HEK293 (cell line): Measurements from ENCODE around the gene CCDC17.

ENCODE experiments used
- CTCF ChIA-PET: fragments of 350-600 bp; formaldehyde crosslinking; extraction: SDS; loops from one replicate; lab custom pipeline; 2021; ENCODE audit warnings: antibody characterized with exemption; lab: Yijun Ruan, JAX
- POLR2A ChIA-PET: fragments of 300-600 bp; formaldehyde crosslinking; extraction: SDS; loops from one replicate; lab custom pipeline; 2020; ENCODE audit warnings: antibody characterized with exemption, inconsistent platforms; lab: Yijun Ruan, JAX
- H3K27ac ChIP-seq: fragments of 200-500 bp; sonication (Bioruptor generic); 2 replicates; pipeline ENCODE4 v1.5.1; 2014; ENCODE audit warnings: low read depth, low read length, control low read depth, inconsistent platforms; ENCODE audit errors: extremely low read depth
- H3K36me3 ChIP-seq, 2 experiments: fragments of 200-500 bp in 1 of 2; sonication (Bioruptor generic) in 1 of 2; 1 replicate in 1 of 2; 2 replicates in 1 of 2; pipeline ENCODE4 v1.5.1; 2014 to 2017; ENCODE audit warnings: inconsistent platforms in 2 of 2, low read length in 2 of 2; ENCODE audit not compliant: control insufficient read depth in 2 of 2, insufficient read depth in 1 of 2
- H3K4me1 ChIP-seq: fragments of 200-500 bp; sonication (Bioruptor generic); 2 replicates; pipeline ENCODE4 v1.5.1; 2014; ENCODE audit warnings: mild to moderate bottlenecking, low read length, inconsistent platforms; ENCODE audit not compliant: control insufficient read depth, insufficient read depth
- H3K4me3 ChIP-seq: 2 replicates; pipeline ENCODE4 v1.5.1; 2011; ENCODE audit warnings: low read depth, mild to moderate bottlenecking, control low read depth, low read length, moderate library complexity
- H3K9me3 ChIP-seq: fragments of 200-500 bp; sonication (Bioruptor generic); 2 replicates; pipeline ENCODE4 v1.5.1; 2014; ENCODE audit warnings: low read depth, low read length, inconsistent platforms; ENCODE audit not compliant: control insufficient read depth, insufficient read depth
- GLI2 ChIP-seq: fragments of 450-650 bp; formaldehyde crosslinking; IDR thresholded peaks from 2 replicates; pipeline ENCODE4; 2017; ENCODE audit warnings: missing biosample characterization, missing genetic modification characterization, low read depth, borderline replicate concordance
- KLF7 ChIP-seq: fragments of 450-650 bp; formaldehyde crosslinking; IDR thresholded peaks from 2 replicates; pipeline ENCODE4 v1.5.1; 2016; ENCODE audit warnings: missing biosample characterization, missing genetic modification characterization, borderline replicate concordance
- REPIN1 ChIP-seq: fragments of 450-650 bp; formaldehyde crosslinking; IDR thresholded peaks from 2 replicates; pipeline ENCODE4 v1.5.1; 2017; ENCODE audit warnings: missing biosample characterization, missing genetic modification characterization, low read depth
- ZBTB8A ChIP-seq: fragments of 450-650 bp; formaldehyde crosslinking; IDR thresholded peaks from 2 replicates; pipeline ENCODE4 v1.5.1; 2016; ENCODE audit warnings: missing biosample characterization, missing genetic modification characterization
- ZFP41 ChIP-seq: fragments of 450-650 bp; formaldehyde crosslinking; IDR thresholded peaks from 2 replicates; pipeline ENCODE4 v1.5.1; 2016; ENCODE audit warnings: missing biosample characterization, missing genetic modification characterization, borderline replicate concordance
- ZNF10 ChIP-seq: fragments of 450-650 bp; formaldehyde crosslinking; IDR thresholded peaks from 2 replicates; pipeline ENCODE4 v1.5.1; 2017; ENCODE audit warnings: missing biosample characterization, missing genetic modification characterization
- ZNF121 ChIP-seq: fragments of 450-650 bp; formaldehyde crosslinking; IDR thresholded peaks from 2 replicates; pipeline ENCODE4 v1.5.1; 2016; ENCODE audit warnings: missing biosample characterization, missing genetic modification characterization
- ZNF138 ChIP-seq: fragments of 450-650 bp; formaldehyde crosslinking; IDR thresholded peaks from 2 replicates; pipeline ENCODE4 v1.5.1; 2016; ENCODE audit warnings: missing biosample characterization, missing genetic modification characterization, borderline replicate concordance
- ZNF18 ChIP-seq: fragments of 450-650 bp; formaldehyde crosslinking; IDR thresholded peaks from 2 replicates; pipeline ENCODE4 v1.5.1; 2016; ENCODE audit warnings: missing biosample characterization, missing genetic modification characterization
- ZNF19 ChIP-seq: fragments of 450-650 bp; formaldehyde crosslinking; IDR thresholded peaks from 2 replicates; pipeline ENCODE4; 2016; ENCODE audit warnings: missing biosample characterization, missing genetic modification characterization, low read depth
- ZNF202 ChIP-seq: fragments of 450-650 bp; formaldehyde crosslinking; IDR thresholded peaks from 2 replicates; pipeline ENCODE4 v1.5.1; 2016; ENCODE audit warnings: missing biosample characterization, missing genetic modification characterization, borderline replicate concordance
- ZNF24 ChIP-seq: fragments of 450-650 bp; formaldehyde crosslinking; IDR thresholded peaks from 2 replicates; pipeline ENCODE4 v1.5.1; 2016; ENCODE audit warnings: missing biosample characterization, missing genetic modification characterization
- ZNF266 ChIP-seq: fragments of 450-650 bp; formaldehyde crosslinking; IDR thresholded peaks from 2 replicates; pipeline ENCODE4 v1.5.1; 2016; ENCODE audit warnings: missing biosample characterization, missing genetic modification characterization, low read depth
- ZNF324 ChIP-seq: fragments of 450-650 bp; formaldehyde crosslinking; IDR thresholded peaks from 2 replicates; pipeline ENCODE4 v1.5.1; 2016; ENCODE audit warnings: missing biosample characterization, missing genetic modification characterization
- ZNF426 ChIP-seq: fragments of 450-650 bp; formaldehyde crosslinking; IDR thresholded peaks from 2 replicates; pipeline ENCODE4 v1.5.1; 2017; ENCODE audit warnings: missing biosample characterization, missing genetic modification characterization, mild to moderate bottlenecking, inconsistent platforms, moderate library complexity
- ZNF488 ChIP-seq: fragments of 450-650 bp; formaldehyde crosslinking; IDR thresholded peaks from 2 replicates; pipeline ENCODE4 v1.5.1; 2016; ENCODE audit warnings: missing biosample characterization, missing genetic modification characterization
- ZNF510 ChIP-seq: fragments of 450-650 bp; formaldehyde crosslinking; IDR thresholded peaks from 2 replicates; pipeline ENCODE4 v1.5.1; 2018; ENCODE audit warnings: mild to moderate bottlenecking, missing genetic modification characterization, missing biosample characterization; ENCODE audit not compliant: insufficient replicate concordance
- ZNF654 ChIP-seq: fragments of 450-650 bp; formaldehyde crosslinking; IDR thresholded peaks from 2 replicates; pipeline ENCODE4 v1.5.1; 2016; ENCODE audit warnings: low read depth, missing biosample characterization, missing genetic modification characterization
- ZNF670 ChIP-seq: fragments of 450-650 bp; formaldehyde crosslinking; IDR thresholded peaks from 2 replicates; pipeline ENCODE4 v1.5.1; 2016; ENCODE audit warnings: missing biosample characterization, missing genetic modification characterization, low read depth
- ZNF76 ChIP-seq: fragments of 450-650 bp; formaldehyde crosslinking; IDR thresholded peaks from 2 replicates; pipeline ENCODE4; 2016; ENCODE audit warnings: low read depth, missing biosample characterization, missing genetic modification characterization, borderline replicate concordance
- ZNF830 ChIP-seq: fragments of 450-650 bp; IDR thresholded peaks from 2 replicates; pipeline ENCODE4 v1.5.0; 2018; ENCODE audit warnings: missing biosample characterization, missing genetic modification characterization, low read depth, mild to moderate bottlenecking, moderate library complexity
- ZNF843 ChIP-seq: fragments of 450-650 bp; formaldehyde crosslinking; IDR thresholded peaks from 2 replicates; pipeline ENCODE4 v1.5.1; 2016; ENCODE audit warnings: missing biosample characterization, missing genetic modification characterization
- ZSCAN16 ChIP-seq: fragments of 450-650 bp; formaldehyde crosslinking; IDR thresholded peaks from 2 replicates; pipeline ENCODE4 v1.5.1; 2016; ENCODE audit warnings: missing biosample characterization, missing genetic modification characterization
- TF ChIP-seq, protein P1 (sequence below): fragments of 450-650 bp; formaldehyde crosslinking; IDR thresholded peaks from 2 replicates; pipeline ENCODE4 v1.5.1; 2016; ENCODE audit warnings: missing biosample characterization, missing genetic modification characterization
- TF ChIP-seq, protein P2 (sequence below): fragments of 450-650 bp; formaldehyde crosslinking; IDR thresholded peaks from 2 replicates; pipeline ENCODE4 v1.5.1; 2016; ENCODE audit warnings: missing biosample characterization, missing genetic modification characterization

CCDC17 gene

DNA sequence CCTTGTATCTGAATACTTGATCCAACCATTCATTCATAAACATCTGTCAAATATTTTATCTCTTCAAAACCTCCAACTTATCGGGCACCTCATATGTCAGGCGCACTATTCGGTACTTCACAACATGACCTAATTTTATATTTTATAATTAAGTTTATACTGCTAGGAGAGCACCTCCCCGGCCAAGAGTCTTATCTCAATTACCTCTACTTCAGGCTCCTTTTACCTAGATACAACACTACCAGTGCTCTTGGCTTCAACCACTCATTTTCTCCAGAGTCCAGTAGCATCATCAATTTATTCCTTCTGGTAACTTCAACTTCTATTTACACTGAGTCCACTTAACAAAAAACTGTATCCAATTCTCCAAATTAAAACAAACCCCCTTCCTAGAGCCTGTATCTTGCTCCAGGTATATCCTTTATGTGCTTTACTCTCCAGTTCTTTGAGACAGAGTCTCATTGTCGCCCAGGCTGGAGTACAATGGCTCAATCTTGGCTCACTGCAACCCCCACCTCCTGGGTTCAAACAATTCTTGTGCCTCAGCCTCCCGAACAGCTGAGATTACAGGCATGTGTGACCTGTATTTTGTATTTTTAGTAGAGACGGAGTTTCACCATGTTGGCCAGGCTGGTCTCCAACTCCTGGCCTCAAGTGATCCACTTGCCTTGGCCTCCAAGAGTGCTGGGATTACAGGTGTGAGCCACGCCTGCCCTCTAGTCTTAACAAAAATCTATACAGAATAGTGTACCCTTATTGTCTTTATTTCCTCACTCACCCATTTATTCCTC is 43.7 kb upstream of the CCDC17 start (continued):
- no peak for TF ChIP-seq ZNF18 (tag by site-specific recombination)
- no peak for TF ChIP-seq ZNF202 (tag by site-specific recombination)
- TF ChIP-seq, protein P1, sequence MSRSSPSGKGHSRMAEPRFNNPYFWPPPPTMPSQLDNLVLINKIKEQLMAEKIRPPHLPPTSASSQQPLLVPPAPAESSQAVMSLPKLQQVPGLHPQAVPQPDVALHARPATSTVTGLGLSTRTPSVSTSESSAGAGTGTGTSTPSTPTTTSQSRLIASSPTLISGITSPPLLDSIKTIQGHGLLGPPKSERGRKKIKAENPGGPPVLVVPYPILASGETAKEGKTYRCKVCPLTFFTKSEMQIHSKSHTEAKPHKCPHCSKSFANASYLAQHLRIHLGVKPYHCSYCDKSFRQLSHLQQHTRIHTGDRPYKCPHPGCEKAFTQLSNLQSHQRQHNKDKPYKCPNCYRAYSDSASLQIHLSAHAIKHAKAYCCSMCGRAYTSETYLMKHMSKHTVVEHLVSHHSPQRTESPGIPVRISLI = no peak
- no peak for TF ChIP-seq ZFP41 (tag by site-specific recombination)
- TF ChIP-seq REPIN1 = no peak

GRCh38 chr1:45666836-45667235 is 43.0 kb upstream of the CCDC17 start:
- Histone ChIP-seq H3K27ac (no peak overlapping the region), H3K4me1 (no peaks in the 10 kb centered on the region), H3K9me3 (no peaks in the 10 kb centered on the region), H3K36me3 (no peaks in the 10 kb centered on the region; a peak in 1 of 3 replicates)
- POLR2A ChIA-PET = no interaction called here
- TF ChIP-seq ZNF830 (tag by site-specific recombination) = no peak
- no peak for TF ChIP-seq ZNF121 (tag by site-specific recombination)
- TF ChIP-seq ZBTB8A (tag by site-specific recombination) = no peak
- no peak for TF ChIP-seq ZNF266 (tag by site-specific recombination)
- TF ChIP-seq ZNF324 (tag by site-specific recombination) = no peak
- TF ChIP-seq ZNF24 (tag by site-specific recombination) = no peak
- TF ChIP-seq ZNF138 (tag by site-specific recombination) = no peak
- TF ChIP-seq GLI2 (tag by site-specific recombination) = no peak
- no peak for TF ChIP-seq KLF7
- no peak for TF ChIP-seq ZNF19 (tag by site-specific recombination)
- TF ChIP-seq ZNF843 (tag by site-specific recombination) = no peak
- no peak for TF ChIP-seq ZNF488 (tag by site-specific recombination)
- TF ChIP-seq ZNF10 (tag by site-specific recombination) = no peak
- TF ChIP-seq, protein P2, sequence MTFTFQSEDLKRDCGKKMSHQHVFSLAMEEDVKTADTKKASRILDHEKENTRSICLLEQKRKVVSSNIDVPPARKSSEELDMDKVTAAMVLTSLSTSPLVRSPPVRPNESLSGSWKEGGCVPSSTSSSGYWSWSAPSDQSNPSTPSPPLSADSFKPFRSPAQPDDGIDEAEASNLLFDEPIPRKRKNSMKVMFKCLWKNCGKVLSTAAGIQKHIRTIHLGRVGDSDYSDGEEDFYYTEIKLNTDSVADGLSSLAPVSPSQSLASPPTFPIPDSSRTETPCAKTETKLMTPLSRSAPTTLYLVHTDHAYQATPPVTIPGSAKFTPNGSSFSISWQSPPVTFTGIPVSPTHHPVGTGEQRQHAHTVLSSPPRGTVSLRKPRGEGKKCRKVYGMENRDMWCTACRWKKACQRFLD (tag by site-specific recombination) = no peak
- TF ChIP-seq ZSCAN16 = no peak
- TF ChIP-seq ZNF426 = no peak
- no peak for TF ChIP-seq ZNF76 (tag by site-specific recombination)
- no peak for TF ChIP-seq ZNF654 (tag by site-specific recombination)
- no peak for TF ChIP-seq ZNF670
- TF ChIP-seq ZNF510 (tag by site-specific recombination) = no peak
- TF ChIP-seq, all 188 proteins: peak for 0
- CTCF ChIA-PET = interaction anchor here (0.7 kb wide), 1 partner anchor 28 kb away, joined by 3 read pairs; no protein-coding TSS in a partner anchor
- no peak overlapping the region for H3K4me3 ChIP-seq
